Breast epithelium (tissue), 3 donors: Measurements from ENCODE around the gene ZSWIM8.

Experiments used
- POLR2A ChIP-seq: fragments of 450-650 bp; IDR thresholded peaks from one replicate; pipeline ENCODE4 v1.6.1; 2016; ENCODE audit warnings: antibody characterized with exemption, mild to moderate bottlenecking, moderate library complexity
- POLR2AphosphoS5 ChIP-seq, 3 donors: sonication (generic); formaldehyde crosslinking; IDR thresholded peaks; one replicate each; pipeline ENCODE4 v1.6.1; 2017; ENCODE audit warnings: antibody characterized with exemption in 3 of 3
- TF ChIP-seq, protein P1 (sequence below), 3 donors: fragments of 450-650 bp; IDR thresholded peaks; one replicate each; pipeline ENCODE4 v1.5.1; 2016 to 2017; ENCODE audit warnings: antibody characterized with exemption in 3 of 3, mild to moderate bottlenecking in 3 of 3, moderate library complexity in 3 of 3

DNA sequence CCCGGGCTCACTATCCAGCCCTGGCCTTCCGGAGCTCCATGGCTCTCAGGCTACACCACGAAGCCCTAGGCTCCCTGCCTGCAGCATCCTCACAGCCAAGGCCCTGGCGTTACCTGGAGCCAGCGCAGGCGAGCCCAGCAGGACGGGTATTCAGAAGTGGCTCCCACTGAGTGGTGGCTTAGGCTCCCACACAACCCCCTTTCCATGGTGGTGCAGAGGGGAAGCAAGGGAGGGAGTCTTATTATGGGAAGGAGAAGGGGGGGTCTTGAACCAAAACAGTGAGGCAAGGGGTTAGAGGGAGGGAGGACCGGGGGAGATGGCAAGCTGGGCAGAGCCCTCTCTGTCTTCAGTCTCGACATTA, 55.6 kb downstream of the ZSWIM8 start:
- TF ChIP-seq, protein P1, sequence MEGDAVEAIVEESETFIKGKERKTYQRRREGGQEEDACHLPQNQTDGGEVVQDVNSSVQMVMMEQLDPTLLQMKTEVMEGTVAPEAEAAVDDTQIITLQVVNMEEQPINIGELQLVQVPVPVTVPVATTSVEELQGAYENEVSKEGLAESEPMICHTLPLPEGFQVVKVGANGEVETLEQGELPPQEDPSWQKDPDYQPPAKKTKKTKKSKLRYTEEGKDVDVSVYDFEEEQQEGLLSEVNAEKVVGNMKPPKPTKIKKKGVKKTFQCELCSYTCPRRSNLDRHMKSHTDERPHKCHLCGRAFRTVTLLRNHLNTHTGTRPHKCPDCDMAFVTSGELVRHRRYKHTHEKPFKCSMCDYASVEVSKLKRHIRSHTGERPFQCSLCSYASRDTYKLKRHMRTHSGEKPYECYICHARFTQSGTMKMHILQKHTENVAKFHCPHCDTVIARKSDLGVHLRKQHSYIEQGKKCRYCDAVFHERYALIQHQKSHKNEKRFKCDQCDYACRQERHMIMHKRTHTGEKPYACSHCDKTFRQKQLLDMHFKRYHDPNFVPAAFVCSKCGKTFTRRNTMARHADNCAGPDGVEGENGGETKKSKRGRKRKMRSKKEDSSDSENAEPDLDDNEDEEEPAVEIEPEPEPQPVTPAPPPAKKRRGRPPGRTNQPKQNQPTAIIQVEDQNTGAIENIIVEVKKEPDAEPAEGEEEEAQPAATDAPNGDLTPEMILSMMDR (IDR thresholded peaks at IDR 0.05): no peak
- TF ChIP-seq POLR2A (no peak), POLR2AphosphoS5 (IDR thresholded peaks at IDR 0.05) (no peak)
